MM.1S (cell line): Measurements from ENCODE around the gene ADAM21.
"Not testable (repeated sequence)": the region's sequence is repeated elsewhere in the genome, so short reads cannot be mapped to it uniquely, and the experiment has no call there.

Source experiments
- DNase-seq: peaks from one replicate; pipeline ENCODE4 v3.0.0-alpha.2; 2015
- H2AFZ ChIP-seq: fragments of 300-600 bp; sonication (generic); 2 replicates; pipeline ENCODE4 v1.6.0; 2016; ENCODE audit warnings: antibody characterized with exemption, low read length
- H3F3A ChIP-seq: fragments of 300-600 bp; sonication (generic); 2 replicates; pipeline ENCODE4 v1.6.1; 2016; ENCODE audit warnings: mild to moderate bottlenecking, antibody characterized with exemption, low read length, moderate library complexity, mixed read lengths; ENCODE audit not compliant: insufficient read depth
- H3K27ac ChIP-seq: fragments of 300-600 bp; sonication (generic); 2 replicates; pipeline ENCODE4 v1.5.1; 2016; ENCODE audit warnings: mild to moderate bottlenecking, low read length
- H3K27me3 ChIP-seq: fragments of 300-600 bp; sonication (generic); replicated peaks from 2 replicates; pipeline ENCODE4 v1.6.0; 2016; ENCODE audit warnings: low read length; ENCODE audit not compliant: insufficient read depth
- H3K36me3 ChIP-seq: fragments of 300-600 bp; sonication (generic); replicated peaks from 2 replicates; pipeline ENCODE4 v1.6.1; 2016; ENCODE audit warnings: mild to moderate bottlenecking, low read length, mixed read lengths; ENCODE audit not compliant: insufficient read depth
- H3K4me1 ChIP-seq: fragments of 300-600 bp; sonication (generic); 2 replicates; pipeline ENCODE4 v1.6.1; 2016; ENCODE audit warnings: low read length, mixed read lengths
- H3K4me2 ChIP-seq: fragments of 300-600 bp; sonication (generic); 2 replicates; pipeline ENCODE4 v1.6.0; 2016; ENCODE audit warnings: low read depth, low read length
- H3K4me3 ChIP-seq: fragments of 300-600 bp; sonication (generic); 2 replicates; pipeline ENCODE4 v1.5.1; 2016; ENCODE audit warnings: low read length, mixed read lengths
- H3K79me2 ChIP-seq: fragments of 300-600 bp; sonication (generic); 2 replicates; pipeline ENCODE4 v1.6.1; 2016; ENCODE audit warnings: mixed run types, low read length, mixed read lengths
- H3K9ac ChIP-seq: fragments of 300-600 bp; sonication (generic); 2 replicates; pipeline ENCODE4 v1.6.1; 2016; ENCODE audit warnings: low read length, mixed read lengths
- H3K9me2 ChIP-seq: fragments of 300-600 bp; sonication (generic); replicated peaks from 2 replicates; pipeline ENCODE4 v1.6.1; 2016; ENCODE audit warnings: mild to moderate bottlenecking, low read length, mixed read lengths; ENCODE audit not compliant: insufficient read depth
- H3K9me3 ChIP-seq: fragments of 300-600 bp; sonication (generic); replicated peaks from 2 replicates; pipeline ENCODE4 v1.6.1; 2016; ENCODE audit warnings: mild to moderate bottlenecking, low read length, mixed read lengths; ENCODE audit not compliant: insufficient read depth
- H4K20me1 ChIP-seq: fragments of 300-600 bp; sonication (generic); 2 replicates; pipeline ENCODE4 v1.6.1; 2016; ENCODE audit warnings: mild to moderate bottlenecking, low read length, moderate library complexity, mixed read lengths; ENCODE audit not compliant: insufficient read depth
- CTCF ChIP-seq: fragments of 300-600 bp; sonication (generic); IDR thresholded peaks from 2 replicates; pipeline ENCODE4 v1.5.1; 2016; ENCODE audit warnings: antibody characterized with exemption, low read length, mixed read lengths
- EZH2 ChIP-seq: fragments of 300-600 bp; sonication (generic); optimal IDR thresholded peaks from 2 replicates; pipeline ENCODE3; 2017; ENCODE audit warnings: low read depth, mild to moderate bottlenecking, antibody characterized with exemption, low read length, mixed read lengths
- EZH2phosphoT487 ChIP-seq: fragments of 300-600 bp; sonication (generic); IDR thresholded peaks from 2 replicates; pipeline ENCODE4 v1.6.1; 2018; ENCODE audit warnings: antibody characterized with exemption, low read length

ADAM21 gene

GRCh38 chr14:70451874-70452273 is at the start of gene ADAM21:
Gene ADAM21 (plus strand): TSS chr14:70452174. CDS start chr14:70457500, 5,326 bp downstream.
- Histone ChIP-seq H3K4me1 (no peaks in the 10 kb centered on the region), H3K9me3 (no peaks in the 10 kb centered on the region), H3F3A (no peaks in the 10 kb centered on the region), H2AFZ (no peak within 1 kb of the TSS), H3K9me2 (no peaks in the 10 kb centered on the region), H3K79me2 (no peaks in the 10 kb centered on the region), H3K4me2 (no peak within 1 kb of the TSS), H3K4me3 (no peak within 1 kb of the TSS), H3K27me3 (no peaks in the 10 kb centered on the region), H3K36me3 (no peaks in the 10 kb centered on the region), H3K9ac (no peak within 1 kb of the TSS), H3K27ac (no peak within 1 kb of the TSS), H4K20me1 (no peaks in the 10 kb centered on the region)
- no peak for DNase-seq
- TF ChIP-seq EZH2 = no peak
- TF ChIP-seq CTCF = no peak
- TF ChIP-seq EZH2phosphoT487 = no peak

GRCh38 chr14:70403335-70403734 is 48.6 kb upstream of the ADAM21 start:
- not testable (repeated sequence) for H3K36me3 ChIP-seq, H3K4me2 ChIP-seq, H3K4me1 ChIP-seq, H3F3A ChIP-seq, H3K4me3 ChIP-seq, H3K9me3 ChIP-seq, H4K20me1 ChIP-seq, H3K79me2 ChIP-seq, H3K27ac ChIP-seq, H3K27me3 ChIP-seq, H3K9me2 ChIP-seq, DNase-seq, H3K9ac ChIP-seq, H2AFZ ChIP-seq

- not testable (repeated sequence) for H3K36me3 ChIP-seq, H4K20me1 ChIP-seq, H3K27me3 ChIP-seq, H3K4me3 ChIP-seq, H3K79me2 ChIP-seq, H2AFZ ChIP-seq, H3F3A ChIP-seq, H3K27ac ChIP-seq, H3K4me1 ChIP-seq, H3K9me3 ChIP-seq, DNase-seq, H3K4me2 ChIP-seq, H3K9ac ChIP-seq, H3K9me2 ChIP-seq
Measured at GRCh38 chr14:70406216-70406615, 45.8 kb upstream of the ADAM21 start.

- no peaks in the 10 kb centered on the region for H3K36me3 ChIP-seq
- H4K20me1 ChIP-seq = no peaks in the 10 kb centered on the region
- H2AFZ ChIP-seq = no peak overlapping the region
- no peaks in the 10 kb centered on the region for H3K79me2 ChIP-seq
- DNase-seq = no peak
- no peaks in the 10 kb centered on the region for H3K9me3 ChIP-seq
- no peaks in the 10 kb centered on the region for H3K9me2 ChIP-seq
- H3K27me3 ChIP-seq = no peaks in the 10 kb centered on the region
- H3K4me3 ChIP-seq = no peak overlapping the region
- TF ChIP-seq EZH2 (no peak), CTCF (no peak), EZH2phosphoT487 (no peak)
- H3F3A ChIP-seq = no peaks in the 10 kb centered on the region
- no peaks in the 10 kb centered on the region for H3K4me1 ChIP-seq
- no peak overlapping the region for H3K27ac ChIP-seq
- no peak overlapping the region for H3K4me2 ChIP-seq
- no peak overlapping the region for H3K9ac ChIP-seq
Measured at GRCh38 chr14:70407621-70408020, 44.4 kb upstream of the ADAM21 start.
